T-helper 1 cell treated with Interleukin-12 subunit alpha and Interleukin-12 subunit beta and Interleukin-4 antibody, amounts not matched to agents 30 μg/mL and 1 μg/mL, for 36 hours (primary cell): ENCODE measurements around the gene GK.
"Not testable (repeated sequence)": the region's sequence is repeated elsewhere in the genome, so short reads cannot be mapped to it uniquely, and the experiment has no call there.

Experiments used
- H3K27ac Mint-ChIP-seq: one replicate; pipeline ENCODE4 v1.8.0; 2021; ENCODE audit warnings: mild to moderate bottlenecking, mixed read lengths
- H3K27me3 Mint-ChIP-seq: one replicate; pipeline ENCODE4 v1.8.0; 2021; ENCODE audit warnings: low read depth, mixed read lengths
- H3K36me3 Mint-ChIP-seq: one replicate; pipeline ENCODE4 v1.8.0; 2021; ENCODE audit warnings: low read depth, mixed read lengths
- H3K4me1 Mint-ChIP-seq: one replicate; pipeline ENCODE4 v1.8.0; 2021; ENCODE audit warnings: low read depth, mixed read lengths
- H3K4me3 Mint-ChIP-seq: one replicate; pipeline ENCODE4 v1.8.0; 2021; ENCODE audit warnings: mild to moderate bottlenecking, moderate library complexity, mixed read lengths
- H3K9me3 Mint-ChIP-seq: one replicate; pipeline ENCODE4 v1.8.0; 2021; ENCODE audit warnings: mixed read lengths

GK gene

DNA sequence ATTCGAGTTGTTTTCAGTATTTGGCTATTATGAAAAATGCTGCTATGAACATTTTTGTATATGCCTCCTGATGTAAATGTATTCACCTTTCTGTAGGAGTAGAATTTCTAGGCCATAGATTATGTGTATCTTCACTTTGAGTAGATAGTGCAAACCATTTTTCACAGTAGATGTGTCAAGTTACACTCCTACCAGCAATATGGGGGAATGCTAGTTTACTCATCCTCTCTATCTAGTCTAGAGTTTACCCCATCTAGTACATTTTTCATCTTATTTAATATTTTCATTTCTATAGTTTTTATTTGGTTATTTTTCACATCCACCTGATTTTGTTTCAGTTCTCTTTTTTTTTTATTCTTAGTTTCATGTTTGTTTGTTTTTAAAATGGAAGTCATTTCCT is 59.0 kb downstream of the GK start:
- H3K27ac Mint-ChIP-seq, result peak overlapping the region; percentile 36
- no peaks in the 10 kb centered on the region for H3K9me3 Mint-ChIP-seq
- no peaks in the 10 kb centered on the region for H3K27me3 Mint-ChIP-seq
- H3K4me3 Mint-ChIP-seq, result no peak overlapping the region
- peaks cover 45% of the 10 kb centered on the region for H3K4me1 Mint-ChIP-seq
- H3K36me3 Mint-ChIP-seq, result peaks cover 51% of the 10 kb centered on the region

- Mint-ChIP-seq H3K27me3 (no peaks in the 10 kb centered on the region), H3K4me3 (peak overlapping the region; percentile 77), H3K4me1 (peaks cover 49% of the 10 kb centered on the region), H3K36me3 (peaks cover 54% of the 10 kb centered on the region), H3K9me3 (no peaks in the 10 kb centered on the region), H3K27ac (peak overlapping the region; percentile 93)
Measured at GRCh38 chrX:30713061-30713525, 59.9 kb downstream of the GK start.

GRCh38 chrX:30714138-30714537 is 60.9 kb downstream of the GK start:
- Mint-ChIP-seq H3K27ac (peak overlapping the region; percentile 93), H3K27me3 (no peaks in the 10 kb centered on the region), H3K4me1 (peaks cover 49% of the 10 kb centered on the region), H3K36me3 (peaks cover 49% of the 10 kb centered on the region), H3K4me3 (peak overlapping the region; percentile 59), H3K9me3 (no peaks in the 10 kb centered on the region)

GRCh38 chrX:30715976-30716375 is 62.8 kb downstream of the GK start:
- Mint-ChIP-seq H3K27me3 (no peaks in the 10 kb centered on the region), H3K9me3 (no peaks in the 10 kb centered on the region), H3K4me1 (peaks cover 41% of the 10 kb centered on the region), H3K36me3 (peaks cover 46% of the 10 kb centered on the region), H3K27ac (no peak overlapping the region), H3K4me3 (no peak overlapping the region)

- Mint-ChIP-seq H3K27me3 (no peaks in the 10 kb centered on the region), H3K4me1 (peaks cover 3% of the 10 kb centered on the region), H3K27ac (no peak overlapping the region), H3K4me3 (no peak overlapping the region), H3K36me3 (peaks cover 3% of the 10 kb centered on the region), H3K9me3 (no peaks in the 10 kb centered on the region)
Measured at GRCh38 chrX:30733852-30734660, 80.8 kb downstream of the GK start.

GRCh38 chrX:30734782-30735181 is 81.6 kb downstream of the GK start:
- Mint-ChIP-seq H3K27ac (no peak overlapping the region), H3K27me3 (no peaks in the 10 kb centered on the region), H3K36me3 (peaks cover 3% of the 10 kb centered on the region), H3K4me3 (no peak overlapping the region), H3K4me1 (peaks cover 3% of the 10 kb centered on the region), H3K9me3 (no peaks in the 10 kb centered on the region)

- H3K4me1 Mint-ChIP-seq, result peaks cover 3% of the 10 kb centered on the region
- H3K9me3 Mint-ChIP-seq, result no peaks in the 10 kb centered on the region
- no peak overlapping the region for H3K27ac Mint-ChIP-seq
- H3K36me3 Mint-ChIP-seq, result peaks cover 2% of the 10 kb centered on the region
- H3K27me3 Mint-ChIP-seq, result no peaks in the 10 kb centered on the region
- no peak overlapping the region for H3K4me3 Mint-ChIP-seq
Measured at GRCh38 chrX:30735839-30736238, 82.6 kb downstream of the GK start.

DNA sequence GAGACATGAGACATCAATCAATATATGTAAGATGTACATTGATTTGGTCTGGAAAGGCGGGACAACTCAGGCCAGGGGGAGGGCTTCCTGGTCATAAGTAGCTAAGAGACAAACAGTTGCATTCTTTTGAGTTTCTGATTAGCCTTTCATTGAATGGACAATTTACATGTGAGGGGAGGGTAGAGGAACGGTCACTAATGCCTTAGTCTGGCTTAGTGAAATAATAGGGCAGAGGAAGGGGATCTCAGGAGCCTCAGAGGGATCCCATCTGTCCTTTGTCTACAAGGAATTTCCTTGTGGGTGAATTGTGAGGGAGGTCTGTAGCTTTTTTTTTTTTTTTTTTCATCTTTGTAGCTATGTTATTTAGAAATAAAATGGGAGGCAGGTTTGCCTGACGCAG is 88.3 kb downstream of the GK start:
- H3K36me3 Mint-ChIP-seq, result no peaks in the 10 kb centered on the region
- H3K4me3 Mint-ChIP-seq, result no peak overlapping the region
- H3K27ac Mint-ChIP-seq, result no peak overlapping the region
- no peaks in the 10 kb centered on the region for H3K4me1 Mint-ChIP-seq
- peaks cover 5% of the 10 kb centered on the region for H3K27me3 Mint-ChIP-seq
- no peaks in the 10 kb centered on the region for H3K9me3 Mint-ChIP-seq

DNA sequence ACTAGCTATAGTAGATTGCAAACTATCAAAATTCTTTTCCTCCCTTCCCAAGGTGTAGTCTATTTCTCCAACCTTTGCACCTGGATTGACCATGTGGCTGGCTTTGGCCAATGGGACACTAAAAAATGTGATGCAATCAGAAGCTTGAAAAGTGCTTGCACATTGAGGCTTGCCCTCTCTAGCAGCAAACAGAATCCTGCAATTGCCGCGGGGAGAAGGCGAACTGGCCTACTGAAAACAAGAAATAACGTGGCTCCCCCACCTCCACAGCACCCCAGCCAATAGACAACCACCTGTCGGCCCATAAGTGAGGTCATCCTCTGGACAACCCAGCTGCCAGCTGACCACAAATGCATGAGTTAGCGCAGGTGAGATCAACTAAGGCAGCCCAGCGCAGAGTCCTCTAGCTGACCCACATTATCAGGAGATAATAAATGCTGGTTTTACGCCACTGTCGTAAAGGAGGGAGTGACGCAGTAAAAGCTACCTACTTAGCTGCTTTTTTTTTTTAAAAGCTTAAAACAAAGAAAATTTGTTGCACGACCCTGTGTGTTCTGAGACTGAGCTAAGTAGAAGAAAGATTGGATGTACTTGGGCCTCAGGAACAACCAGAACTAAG is 95.2 kb downstream of the GK start:
- Mint-ChIP-seq H3K4me3 (no peak overlapping the region), H3K36me3 (no peaks in the 10 kb centered on the region), H3K4me1 (no peaks in the 10 kb centered on the region), H3K27ac (no peak overlapping the region), H3K27me3 (peaks cover 5% of the 10 kb centered on the region), H3K9me3 (no peaks in the 10 kb centered on the region)

DNA sequence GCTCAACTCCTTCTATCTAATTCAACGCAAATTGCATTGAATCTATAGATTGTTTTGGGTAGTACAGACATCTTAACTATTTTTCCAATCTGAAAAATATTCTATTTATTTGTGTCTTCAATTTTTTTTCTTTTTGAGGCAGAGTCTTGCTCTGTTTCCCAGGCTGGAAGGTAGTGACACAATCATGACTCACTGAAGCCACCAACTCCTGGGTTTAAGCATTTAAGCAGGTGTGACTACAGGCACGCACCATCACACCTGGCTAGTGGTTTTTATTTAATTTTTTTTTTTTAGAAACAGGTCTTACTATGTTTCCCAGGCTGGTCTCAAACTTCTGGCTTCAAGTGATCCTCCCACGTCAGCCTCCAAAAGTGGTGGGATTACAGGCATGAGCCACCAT is 98.3 kb downstream of the GK start:
- H3K27ac Mint-ChIP-seq, result no peak overlapping the region
- no peaks in the 10 kb centered on the region for H3K36me3 Mint-ChIP-seq
- no peak overlapping the region for H3K4me3 Mint-ChIP-seq
- H3K9me3 Mint-ChIP-seq, result no peaks in the 10 kb centered on the region
- no peaks in the 10 kb centered on the region for H3K27me3 Mint-ChIP-seq
- H3K4me1 Mint-ChIP-seq, result no peaks in the 10 kb centered on the region

DNA sequence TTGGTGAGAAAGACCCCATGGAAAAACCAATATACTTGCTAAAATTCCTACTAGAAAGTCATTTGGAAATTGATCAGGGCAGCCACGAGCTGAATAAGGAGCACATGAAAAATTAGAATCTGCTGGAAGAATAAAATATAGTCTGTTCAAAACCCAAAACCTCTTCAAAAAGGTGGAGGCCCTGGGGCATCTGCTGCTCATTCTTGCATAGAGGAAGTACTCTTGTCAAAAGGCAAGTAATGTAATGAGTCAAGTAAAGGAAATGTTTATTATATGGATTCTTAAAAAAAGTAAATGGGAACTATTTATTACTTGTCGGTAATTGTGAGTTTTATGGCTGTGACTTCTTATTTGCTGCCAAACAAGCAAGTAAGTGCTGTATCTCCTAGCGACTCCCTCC is 109.5 kb downstream of the GK start:
- H3K36me3 Mint-ChIP-seq, result no peaks in the 10 kb centered on the region

DNA sequence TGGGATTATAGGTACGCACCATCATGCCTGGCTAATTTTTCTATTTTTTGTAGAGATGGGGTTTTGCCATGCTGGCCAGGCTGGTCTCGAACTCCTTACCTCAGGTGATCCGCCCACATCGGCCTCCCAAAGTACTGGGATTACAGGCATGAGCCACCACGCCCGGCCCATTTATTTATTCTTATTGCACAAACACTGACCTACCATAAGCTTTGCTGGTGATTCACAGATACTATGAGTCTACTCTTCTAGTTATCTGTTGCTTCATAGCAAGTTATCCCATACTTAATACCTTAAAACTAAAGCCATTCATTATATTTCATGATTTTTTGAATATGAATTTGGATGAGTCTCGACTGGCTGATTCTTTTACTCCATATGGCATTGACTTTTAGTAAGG is 120.5 kb downstream of the GK start:
- H3K4me1 Mint-ChIP-seq, H3K36me3 Mint-ChIP-seq, H3K27me3 Mint-ChIP-seq, H3K27ac Mint-ChIP-seq, H3K9me3 Mint-ChIP-seq, H3K4me3 Mint-ChIP-seq: not testable (repeated sequence)

More for the DNA sequence above, 109.5 kb downstream of the GK start:
- Mint-ChIP-seq H3K27me3 (no peaks in the 10 kb centered on the region), H3K27ac (no peak overlapping the region), H3K4me1 (peaks cover 7% of the 10 kb centered on the region), H3K9me3 (no peaks in the 10 kb centered on the region), H3K4me3 (no peak overlapping the region)

DNA sequence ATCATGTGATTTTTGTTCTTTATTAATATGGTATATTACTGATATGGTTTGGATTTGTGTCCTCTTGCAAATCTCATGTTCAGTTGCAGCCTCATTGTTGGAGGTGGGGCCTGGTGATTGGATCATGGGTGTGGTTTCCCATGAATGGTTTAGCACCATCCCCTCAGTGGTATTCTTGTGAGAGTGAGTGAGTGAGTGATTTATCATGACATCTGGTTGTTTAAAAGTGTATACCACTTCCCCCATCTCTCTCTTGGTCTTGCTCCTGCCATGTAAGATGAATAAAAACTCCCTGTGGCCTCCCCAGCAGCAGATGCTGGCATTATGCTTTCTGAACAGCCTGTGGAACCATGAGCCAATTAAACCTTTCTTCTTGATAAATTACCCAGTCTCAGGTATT is 124.4 kb downstream of the GK start:
- Mint-ChIP-seq H3K27ac (no peak overlapping the region), H3K36me3 (no peaks in the 10 kb centered on the region), H3K4me1 (peaks cover 2% of the 10 kb centered on the region), H3K27me3 (no peaks in the 10 kb centered on the region), H3K9me3 (no peaks in the 10 kb centered on the region), H3K4me3 (no peak overlapping the region)

DNA sequence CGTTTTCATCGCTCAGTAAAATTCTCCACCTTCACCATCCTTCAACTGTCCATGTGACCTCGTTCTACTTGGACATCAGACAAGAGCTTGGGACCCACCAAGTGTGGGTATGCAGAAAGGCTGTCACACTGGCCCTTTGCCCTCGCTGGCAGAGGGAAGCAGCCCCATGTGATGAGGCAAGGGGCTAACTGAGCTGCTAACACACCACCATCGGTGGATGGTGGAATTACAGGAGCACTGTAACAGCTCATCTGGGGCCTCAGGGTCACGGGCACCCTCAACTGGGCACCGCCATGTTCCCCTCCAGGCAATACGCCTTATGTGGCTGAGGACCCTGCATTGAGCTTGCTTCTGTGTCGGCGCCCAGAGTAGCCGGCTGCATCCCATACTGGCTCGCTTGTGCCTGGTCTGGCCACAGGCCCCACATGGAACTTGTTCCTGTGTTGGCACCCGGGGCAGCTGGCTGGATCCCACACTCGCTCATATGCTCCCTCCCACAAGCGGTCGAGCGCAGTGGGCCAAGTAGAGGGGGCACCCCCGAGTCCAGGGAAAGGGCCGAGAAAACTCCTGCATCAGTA is 126.3 kb downstream of the GK start:
- peaks cover 2% of the 10 kb centered on the region for H3K4me1 Mint-ChIP-seq
- no peaks in the 10 kb centered on the region for H3K36me3 Mint-ChIP-seq
- H3K27me3 Mint-ChIP-seq, result no peaks in the 10 kb centered on the region
- no peaks in the 10 kb centered on the region for H3K9me3 Mint-ChIP-seq
- no peak overlapping the region for H3K4me3 Mint-ChIP-seq
- no peak overlapping the region for H3K27ac Mint-ChIP-seq
